NT2/D1 (cell line): ENCODE data around the gene NAXD.

Experiments
- DNase-seq: peaks from one replicate; pipeline ENCODE4 v3.0.0-alpha.2; 2011; ENCODE audit warnings: low read depth, low spot score
- H3K27me3 ChIP-seq: 2 replicates; pipeline ENCODE4 v1.6.0; 2011; ENCODE audit warnings: mild to moderate bottlenecking; ENCODE audit not compliant: insufficient read length, insufficient read depth
- H3K36me3 ChIP-seq: 2 replicates; pipeline ENCODE4 v1.6.1; 2011; ENCODE audit warnings: mild to moderate bottlenecking, low read length, mixed read lengths; ENCODE audit not compliant: insufficient read depth, insufficient read length
- H3K4me1 ChIP-seq: 2 replicates; pipeline ENCODE4 v1.5.1; 2011; ENCODE audit not compliant: insufficient read depth, insufficient read length
- H3K4me3 ChIP-seq: 2 replicates; pipeline ENCODE4 v1.5.1; 2011; ENCODE audit warnings: low read depth; ENCODE audit not compliant: insufficient read length
- H3K9ac ChIP-seq: 2 replicates; pipeline ENCODE4 v1.6.0; 2011; ENCODE audit warnings: low read depth; ENCODE audit not compliant: insufficient read length
- H3K9me3 ChIP-seq: 2 replicates; pipeline ENCODE4 v1.5.1; 2011; ENCODE audit warnings: mild to moderate bottlenecking, low read length; ENCODE audit not compliant: insufficient read depth
- SUZ12 ChIP-seq: IDR thresholded peaks from 2 replicates; pipeline ENCODE4 v1.6.1; 2011; ENCODE audit not compliant: insufficient read length, insufficient read depth; ENCODE audit errors: extremely low read depth
- YY1 ChIP-seq: IDR thresholded peaks from 2 replicates; pipeline ENCODE4 v1.6.1; 2011; ENCODE audit not compliant: insufficient read length, insufficient read depth
- ZNF274 ChIP-seq: IDR thresholded peaks from 2 replicates; pipeline ENCODE4 v1.6.1; 2011; ENCODE audit warnings: mild to moderate bottlenecking, low read depth, low read length

Gene NAXD

GRCh38 chr13:110637747-110638146 lies 22.4 kb downstream of the NAXD start:
- TF ChIP-seq ZNF274, result no peak
- no peaks in the 10 kb centered on the region for H3K9me3 ChIP-seq
- no peaks in the 10 kb centered on the region for H3K27me3 ChIP-seq
- H3K9ac ChIP-seq, result no peak overlapping the region
- no peak for DNase-seq
- H3K36me3 ChIP-seq, result peaks cover 87% of the 10 kb centered on the region
- H3K4me3 ChIP-seq, result no peak overlapping the region
- peaks cover 4% of the 10 kb centered on the region for H3K4me1 ChIP-seq

GRCh38 chr13:110638257-110638656 lies 22.9 kb downstream of the NAXD start:
- Histone ChIP-seq H3K36me3 (peaks cover 92% of the 10 kb centered on the region), H3K4me1 (peaks cover 4% of the 10 kb centered on the region), H3K4me3 (no peak overlapping the region), H3K9ac (no peak overlapping the region), H3K27me3 (no peaks in the 10 kb centered on the region), H3K9me3 (no peaks in the 10 kb centered on the region)
- no peak for TF ChIP-seq ZNF274
- no peak for TF ChIP-seq SUZ12
- TF ChIP-seq YY1, result no peak
- no peak for DNase-seq

GRCh38 chr13:110638814-110639806 lies 23.8 kb downstream of the NAXD start:
- Histone ChIP-seq H3K9me3 (no peaks in the 10 kb centered on the region), H3K4me3 (no peak overlapping the region), H3K36me3 (peaks cover 97% of the 10 kb centered on the region), H3K9ac (no peak overlapping the region), H3K4me1 (peaks cover 4% of the 10 kb centered on the region), H3K27me3 (no peaks in the 10 kb centered on the region)
- DNase-seq, result no peak
- no peak for TF ChIP-seq ZNF274
- TF ChIP-seq YY1, result no peak
- no peak for TF ChIP-seq SUZ12

GRCh38 chr13:110639935-110640334 lies 24.6 kb downstream of the NAXD start:
- Histone ChIP-seq H3K4me3 (no peak overlapping the region), H3K36me3 (peaks cover 96% of the 10 kb centered on the region), H3K27me3 (no peaks in the 10 kb centered on the region), H3K4me1 (peaks cover 8% of the 10 kb centered on the region), H3K9me3 (no peaks in the 10 kb centered on the region), H3K9ac (no peak overlapping the region)
- no peak for DNase-seq
- TF ChIP-seq SUZ12, result no peak
- no peak for TF ChIP-seq ZNF274
- no peak for TF ChIP-seq YY1

GRCh38 chr13:110640591-110641029 lies 25.3 kb downstream of the NAXD start:
- H3K36me3 ChIP-seq, result peaks cover 91% of the 10 kb centered on the region
- DNase-seq, result no peak
- no peak for TF ChIP-seq YY1
- TF ChIP-seq SUZ12, result no peak
- no peak for TF ChIP-seq ZNF274
- no peak overlapping the region for H3K4me3 ChIP-seq
- H3K9me3 ChIP-seq, result no peaks in the 10 kb centered on the region
- H3K4me1 ChIP-seq, result peaks cover 12% of the 10 kb centered on the region
- H3K27me3 ChIP-seq, result no peaks in the 10 kb centered on the region
- H3K9ac ChIP-seq, result no peak overlapping the region

GRCh38 chr13:110641055-110642015 lies 26.0 kb downstream of the NAXD start:
- H3K27me3 ChIP-seq, result no peaks in the 10 kb centered on the region
- no peak overlapping the region for H3K9ac ChIP-seq
- no peak for DNase-seq
- no peak for TF ChIP-seq SUZ12
- no peak for TF ChIP-seq ZNF274
- no peak for TF ChIP-seq YY1
- peaks cover 12% of the 10 kb centered on the region for H3K4me1 ChIP-seq
- no peaks in the 10 kb centered on the region for H3K9me3 ChIP-seq
- H3K4me3 ChIP-seq, result no peak overlapping the region
- H3K36me3 ChIP-seq, result peaks cover 88% of the 10 kb centered on the region
